ENCODE results near the gene TECRL.

Gene TECRL

DNA sequence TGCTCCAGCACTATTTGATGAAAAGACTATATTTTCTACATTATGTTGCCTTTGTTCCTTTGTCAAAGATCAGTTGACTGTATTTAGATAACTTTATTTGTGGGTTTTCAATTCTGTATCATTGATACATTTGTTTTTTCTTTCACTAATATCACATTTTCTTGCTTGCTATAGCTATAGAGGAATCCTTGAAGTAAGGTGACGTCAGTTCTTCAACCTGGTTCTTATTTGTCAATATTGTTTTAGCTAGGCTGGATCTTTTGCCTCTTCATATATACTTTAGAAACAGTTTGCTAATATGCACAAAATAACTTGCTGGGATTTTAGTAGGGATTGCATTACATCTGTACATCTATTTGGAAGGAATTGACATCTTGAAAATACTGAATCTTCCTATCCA, 21.0 kb downstream of the TECRL start:
- no peaks in the 10 kb centered on the region for H3K4me1 ChIP-seq (ENCODE audit: insufficient read depth, low read length, severe bottlenecking)
- H3K4me2 ChIP-seq (ENCODE audit: low read length) = no peak overlapping the region
- no peaks in the 10 kb centered on the region for H3K36me3 ChIP-seq (ENCODE audit: insufficient read depth, low read length)

DNA sequence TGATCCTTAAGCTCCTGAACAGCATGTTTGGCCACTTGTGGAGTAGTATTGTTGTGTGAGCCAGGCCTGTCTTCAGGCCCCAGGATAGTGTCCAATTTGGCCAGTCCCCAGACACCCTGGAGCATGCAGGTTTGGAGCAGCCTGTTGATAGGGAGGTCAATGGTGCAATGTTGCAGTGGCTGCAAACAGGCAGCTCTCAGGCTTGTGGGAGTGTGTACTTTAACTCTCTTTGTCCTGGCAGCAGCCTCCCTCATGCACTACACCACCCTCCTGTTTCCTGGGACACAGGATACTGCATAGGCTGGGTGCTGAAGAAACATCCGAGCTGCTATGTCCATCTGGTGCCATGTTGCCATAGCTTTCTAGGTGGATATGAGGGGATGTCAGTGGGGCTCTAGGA, 24.0 kb downstream of the TECRL start:
- H3K4me2 ChIP-seq (ENCODE audit: low read length) = no peak overlapping the region
- H3K9ac ChIP-seq (ENCODE audit: low read length) = no peak overlapping the region
- no peaks in the 10 kb centered on the region for H3K4me1 ChIP-seq (ENCODE audit: insufficient read depth, low read length, severe bottlenecking)
- no peaks in the 10 kb centered on the region for H3K27me3 ChIP-seq (ENCODE audit: insufficient read depth, low read length)
- TF ChIP-seq, protein P1, sequence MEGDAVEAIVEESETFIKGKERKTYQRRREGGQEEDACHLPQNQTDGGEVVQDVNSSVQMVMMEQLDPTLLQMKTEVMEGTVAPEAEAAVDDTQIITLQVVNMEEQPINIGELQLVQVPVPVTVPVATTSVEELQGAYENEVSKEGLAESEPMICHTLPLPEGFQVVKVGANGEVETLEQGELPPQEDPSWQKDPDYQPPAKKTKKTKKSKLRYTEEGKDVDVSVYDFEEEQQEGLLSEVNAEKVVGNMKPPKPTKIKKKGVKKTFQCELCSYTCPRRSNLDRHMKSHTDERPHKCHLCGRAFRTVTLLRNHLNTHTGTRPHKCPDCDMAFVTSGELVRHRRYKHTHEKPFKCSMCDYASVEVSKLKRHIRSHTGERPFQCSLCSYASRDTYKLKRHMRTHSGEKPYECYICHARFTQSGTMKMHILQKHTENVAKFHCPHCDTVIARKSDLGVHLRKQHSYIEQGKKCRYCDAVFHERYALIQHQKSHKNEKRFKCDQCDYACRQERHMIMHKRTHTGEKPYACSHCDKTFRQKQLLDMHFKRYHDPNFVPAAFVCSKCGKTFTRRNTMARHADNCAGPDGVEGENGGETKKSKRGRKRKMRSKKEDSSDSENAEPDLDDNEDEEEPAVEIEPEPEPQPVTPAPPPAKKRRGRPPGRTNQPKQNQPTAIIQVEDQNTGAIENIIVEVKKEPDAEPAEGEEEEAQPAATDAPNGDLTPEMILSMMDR (IDR thresholded peaks at IDR 0.05; ENCODE audit: low read length) = no peak
- H3F3A ChIP-seq (ENCODE audit: insufficient read depth, low read length) = no peaks in the 10 kb centered on the region
- no peak overlapping the region for H2AFZ ChIP-seq (ENCODE audit: low read length)
- no peaks in the 10 kb centered on the region for H3K79me2 ChIP-seq (ENCODE audit: insufficient read depth, low read length)
- no peaks in the 10 kb centered on the region for H3K9me2 ChIP-seq (ENCODE audit: low read depth, low read length)
- no peak overlapping the region for H3K4me3 ChIP-seq (ENCODE audit: low read depth, low read length, poor library complexity, severe bottlenecking)
- no peaks in the 10 kb centered on the region for H4K20me1 ChIP-seq (ENCODE audit: insufficient read depth, low read length)
- H3K9me3 ChIP-seq (ENCODE audit: low read length) = no peaks in the 10 kb centered on the region
- H3K36me3 ChIP-seq (ENCODE audit: insufficient read depth, low read length) = no peaks in the 10 kb centered on the region
- H3K27ac ChIP-seq (ENCODE audit: low read depth, low read length, poor library complexity, severe bottlenecking) = no peak overlapping the region

More for the DNA sequence above, 21.0 kb downstream of the TECRL start:
- H3K27ac ChIP-seq (ENCODE audit: low read depth, low read length, poor library complexity, severe bottlenecking) = no peak overlapping the region
- H3K4me3 ChIP-seq (ENCODE audit: low read depth, low read length, poor library complexity, severe bottlenecking) = no peak overlapping the region
- TF ChIP-seq, protein P1 (IDR thresholded peaks at IDR 0.05; ENCODE audit: low read length) = no peak
- TF ChIP-seq EZH2 (IDR thresholded peaks at IDR 0.05; ENCODE audit: borderline replicate concordance, low read length) = no peak
- H3F3A ChIP-seq (ENCODE audit: insufficient read depth, low read length) = no peaks in the 10 kb centered on the region
- no peaks in the 10 kb centered on the region for H3K9me3 ChIP-seq (ENCODE audit: low read length)
- no peak overlapping the region for H3K9ac ChIP-seq (ENCODE audit: low read length)
- no peaks in the 10 kb centered on the region for H3K27me3 ChIP-seq (ENCODE audit: insufficient read depth, low read length)
- no peak overlapping the region for H2AFZ ChIP-seq (ENCODE audit: low read length)
- no peaks in the 10 kb centered on the region for H3K9me2 ChIP-seq (ENCODE audit: low read depth, low read length)
- H3K79me2 ChIP-seq (ENCODE audit: insufficient read depth, low read length) = no peaks in the 10 kb centered on the region
- no peaks in the 10 kb centered on the region for H4K20me1 ChIP-seq (ENCODE audit: insufficient read depth, low read length)

DNA sequence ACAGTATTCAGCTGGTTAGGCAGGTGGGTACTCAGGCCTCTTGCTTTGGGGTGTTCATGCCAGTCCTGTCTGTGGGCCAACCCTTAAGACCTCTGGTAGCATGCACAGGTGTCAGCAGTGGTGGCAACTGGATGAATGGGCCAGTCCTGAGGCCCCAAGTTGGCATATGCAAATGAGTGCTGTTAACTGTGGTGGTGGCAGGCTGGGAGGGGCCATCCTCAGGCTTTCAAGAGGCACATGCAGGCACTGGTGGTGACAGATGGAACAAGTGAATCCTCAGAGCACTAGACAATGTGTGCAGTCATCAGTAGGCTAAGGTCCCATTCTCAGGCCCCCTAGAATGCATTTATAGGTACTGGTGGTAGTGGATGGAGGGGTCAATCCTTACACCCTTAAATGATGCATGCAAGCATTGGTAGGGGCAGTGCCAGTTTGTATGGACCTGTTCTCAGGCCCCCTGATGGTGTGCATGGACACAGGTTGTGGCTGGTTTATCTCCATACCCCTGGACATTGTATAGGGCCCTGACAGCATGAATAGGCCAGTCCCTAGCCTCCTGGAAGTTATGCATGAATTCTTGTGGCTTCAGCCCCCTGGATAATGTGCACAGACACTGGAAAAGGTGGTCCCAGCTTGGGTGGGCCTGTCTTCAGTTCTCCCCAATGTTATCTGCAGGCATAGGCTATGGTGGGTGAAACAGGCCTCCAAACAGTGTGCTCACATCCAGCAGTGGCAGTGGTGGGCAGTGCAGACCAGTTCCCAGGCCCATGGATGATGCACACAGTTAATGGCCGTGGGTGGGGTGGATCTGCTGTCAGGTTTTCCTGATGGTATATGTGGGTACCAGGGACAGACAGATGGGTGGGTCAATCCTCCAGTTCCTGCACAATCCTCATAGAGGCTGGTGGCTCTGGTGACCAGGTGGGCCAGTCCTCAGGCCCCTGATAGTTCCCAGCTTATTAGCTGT, 24.7 kb downstream of the TECRL start:
- H3K79me2 ChIP-seq (ENCODE audit: insufficient read depth, low read length) = no peaks in the 10 kb centered on the region
- H3K27me3 ChIP-seq (ENCODE audit: insufficient read depth, low read length) = no peaks in the 10 kb centered on the region
- H3K9ac ChIP-seq (ENCODE audit: low read length) = no peak overlapping the region
- no peaks in the 10 kb centered on the region for H4K20me1 ChIP-seq (ENCODE audit: insufficient read depth, low read length)
- H2AFZ ChIP-seq (ENCODE audit: low read length) = no peak overlapping the region
- no peak overlapping the region for H3K4me3 ChIP-seq (ENCODE audit: low read depth, low read length, poor library complexity, severe bottlenecking)
- H3K27ac ChIP-seq (ENCODE audit: low read depth, low read length, poor library complexity, severe bottlenecking) = no peak overlapping the region
- no peaks in the 10 kb centered on the region for H3F3A ChIP-seq (ENCODE audit: insufficient read depth, low read length)
- H3K4me2 ChIP-seq (ENCODE audit: low read length) = no peak overlapping the region
- no peaks in the 10 kb centered on the region for H3K4me1 ChIP-seq (ENCODE audit: insufficient read depth, low read length, severe bottlenecking)
- no peaks in the 10 kb centered on the region for H3K9me2 ChIP-seq (ENCODE audit: low read depth, low read length)
- no peaks in the 10 kb centered on the region for H3K36me3 ChIP-seq (ENCODE audit: insufficient read depth, low read length)
- no peaks in the 10 kb centered on the region for H3K9me3 ChIP-seq (ENCODE audit: low read length)
- TF ChIP-seq, protein P1 (IDR thresholded peaks at IDR 0.05; ENCODE audit: low read length) = no peak
- no peak for TF ChIP-seq EZH2 (IDR thresholded peaks at IDR 0.05; ENCODE audit: borderline replicate concordance, low read length)
